Smooth muscle cell of the coronary artery (primary cell): ENCODE measurements around the gene CXCR4. TPM values are rescaled to one million over a fixed set of nuclear protein-coding genes. Genes with fewer than 3 reads are reported as not detected.

Experiments used
- total RNA-seq: library from RNA; depleted of rRNA; stranded (reverse); fragments of >200 nt; gene quantifications from 2 replicates; pipeline ENCODE4 v1.2.3, GENCODE V29; 2014; ENCODE audit warnings: low replicate concordance

The CXCR4 gene
- 0.83 and 6.6 TPM in 2 replicates for total RNA-seq

GRCh38 chr2:136117909-136118818 is at the start of gene CXCR4:
CXCR4 (minus strand) TSS chr2:136118149; CDS start chr2:136118060, 89 bp downstream.

Other genes starting within 250 kb of the CXCR4 start
- 10.3 and 17.4 TPM in 2 replicates for gene MCM6, start 241.7 kb downstream of the CXCR4 start, total RNA-seq
- 59.8 and 260 TPM in 2 replicates for gene DARS1, start 132.5 kb downstream of the CXCR4 start, total RNA-seq